ENCODE data around the gene TINAG. TPM values are rescaled to one million over a fixed set of nuclear protein-coding genes. Genes with fewer than 3 reads are reported as not detected.
A peak's percentile ranks its signal among the peaks of the same experiment; 100 is the strongest.

TINAG gene
- total RNA-seq, 6 donors from 2014 or later: not detected

GRCh38 chr6:54284161-54284860, 23.9 kb upstream of the TINAG start:
- ATAC-seq (ENCODE audit: low FRiP score in 2 of 2) (peak in 1 of 2 donors; percentile 37), DNase-seq (no peak)
- H3K36me3 ChIP-seq: no peaks in the 10 kb centered on the region
- H3K4me3 ChIP-seq: no peak overlapping the region
- no peak for TF ChIP-seq CTCF (IDR thresholded peaks at IDR 0.05)
- TF ChIP-seq POLR2A (IDR thresholded peaks at IDR 0.05): no peak
- no peak for TF ChIP-seq POLR2AphosphoS5 (IDR thresholded peaks at IDR 0.05)
- no peak for TF ChIP-seq EP300 (IDR thresholded peaks at IDR 0.05)
- no peaks in the 10 kb centered on the region for H3K4me1 ChIP-seq
- no peak overlapping the region for H3K27ac ChIP-seq
- no peaks in the 10 kb centered on the region for H3K9me3 ChIP-seq
- WGBS, 2 donors: 70 to 86% methylated on average over 3 of the region's 3 CpGs
- H3K27me3 ChIP-seq: no peaks in the 10 kb centered on the region

DNA sequence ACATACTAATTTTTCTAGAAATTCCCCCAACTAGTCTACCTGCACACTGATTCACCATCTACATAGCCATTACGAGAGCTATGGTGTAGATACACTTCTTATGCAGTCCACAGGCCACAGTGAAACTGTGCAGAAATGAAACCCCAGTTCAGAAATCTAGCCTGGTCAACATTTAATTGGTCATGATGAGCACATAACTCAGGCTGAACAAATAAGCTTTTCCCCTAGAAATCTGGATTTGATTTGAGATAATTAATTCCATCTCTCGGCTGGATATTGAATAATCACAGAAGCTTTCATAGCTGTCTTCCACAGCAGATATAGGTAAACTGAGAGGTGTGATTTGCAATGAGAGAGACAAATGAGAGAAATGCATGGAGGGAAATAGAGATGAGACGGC, 22.6 kb upstream of the TINAG start:
- Histone ChIP-seq H3K27me3 (no peaks in the 10 kb centered on the region), H3K4me1 (no peaks in the 10 kb centered on the region), H3K4me3 (no peak overlapping the region), H3K9me3 (no peaks in the 10 kb centered on the region), H3K36me3 (no peaks in the 10 kb centered on the region), H3K27ac (no peak overlapping the region)
- DNase-seq: no peak
- ATAC-seq (ENCODE audit: low FRiP score in 2 of 2): no peak
- WGBS, 2 donors: 77 to 90% methylated on average over 3 of the region's 3 CpGs
- TF ChIP-seq POLR2AphosphoS5 (IDR thresholded peaks at IDR 0.05) (no peak), POLR2A (IDR thresholded peaks at IDR 0.05) (no peak), CTCF (IDR thresholded peaks at IDR 0.05) (no peak), EP300 (IDR thresholded peaks at IDR 0.05) (no peak)

- no peak overlapping the region for H3K27ac ChIP-seq
- no peaks in the 10 kb centered on the region for H3K9me3 ChIP-seq
- TF ChIP-seq EP300 (IDR thresholded peaks at IDR 0.05) (no peak), CTCF (IDR thresholded peaks at IDR 0.05) (no peak), POLR2A (IDR thresholded peaks at IDR 0.05) (no peak), POLR2AphosphoS5 (IDR thresholded peaks at IDR 0.05) (no peak)
Observed at GRCh38 chr6:54286141-54286540, 22.1 kb upstream of the TINAG start.

GRCh38 chr6:54288474-54288873, 19.8 kb upstream of the TINAG start:
- TF ChIP-seq POLR2AphosphoS5 (IDR thresholded peaks at IDR 0.05) (no peak), CTCF (IDR thresholded peaks at IDR 0.05) (no peak), EP300 (IDR thresholded peaks at IDR 0.05) (no peak), POLR2A (IDR thresholded peaks at IDR 0.05) (no peak)
- ATAC-seq (ENCODE audit: low FRiP score in 2 of 2): no peak
- no peaks in the 10 kb centered on the region for H3K36me3 ChIP-seq

More at GRCh38 chr6:54286141-54286540, 22.1 kb upstream of the TINAG start:
- ATAC-seq (ENCODE audit: low FRiP score in 2 of 2) (no peak), DNase-seq (no peak)
- no peak overlapping the region for H3K4me3 ChIP-seq
- no peaks in the 10 kb centered on the region for H3K36me3 ChIP-seq
- no peaks in the 10 kb centered on the region for H3K27me3 ChIP-seq
- H3K4me1 ChIP-seq: no peaks in the 10 kb centered on the region

GRCh38 chr6:54289426-54289825, 18.8 kb upstream of the TINAG start:
- TF ChIP-seq POLR2A (IDR thresholded peaks at IDR 0.05) (no peak), POLR2AphosphoS5 (IDR thresholded peaks at IDR 0.05) (no peak), CTCF (IDR thresholded peaks at IDR 0.05) (no peak), EP300 (IDR thresholded peaks at IDR 0.05) (no peak)
- DNase-seq: no peak
- Histone ChIP-seq H3K9me3 (no peaks in the 10 kb centered on the region), H3K36me3 (no peaks in the 10 kb centered on the region), H3K27me3 (no peaks in the 10 kb centered on the region), H3K4me1 (no peaks in the 10 kb centered on the region), H3K4me3 (no peak overlapping the region), H3K27ac (no peak overlapping the region)
- 78 to 91% methylated on average over 4 of the region's 4 CpGs for WGBS, 2 donors
- ATAC-seq (ENCODE audit: low FRiP score in 2 of 2): no peak

More at GRCh38 chr6:54288474-54288873, 19.8 kb upstream of the TINAG start:
- 91 to 97% methylated on average over 2 of the region's 2 CpGs for WGBS, 2 donors
- Histone ChIP-seq H3K9me3 (no peaks in the 10 kb centered on the region), H3K4me1 (no peaks in the 10 kb centered on the region), H3K4me3 (no peak overlapping the region), H3K27ac (no peak overlapping the region), H3K27me3 (no peaks in the 10 kb centered on the region)
- DNase-seq: no peak

Measured in upper lobe of left lung (tissue), 6 donors.